HEK293 (cell line): ENCODE measurements around the gene MYO3A.

ENCODE experiments used
- CTCF ChIA-PET: fragments of 350-600 bp; formaldehyde crosslinking; extraction: SDS; loops from one replicate; lab custom pipeline; 2021; ENCODE audit warnings: antibody characterized with exemption; lab: Yijun Ruan, JAX
- POLR2A ChIA-PET: fragments of 300-600 bp; formaldehyde crosslinking; extraction: SDS; loops from one replicate; lab custom pipeline; 2020; ENCODE audit warnings: antibody characterized with exemption, inconsistent platforms; lab: Yijun Ruan, JAX
- H3K27ac ChIP-seq: fragments of 200-500 bp; sonication (Bioruptor generic); 2 replicates; pipeline ENCODE4 v1.5.1; 2014; ENCODE audit warnings: low read depth, low read length, control low read depth, inconsistent platforms; ENCODE audit errors: extremely low read depth
- H3K36me3 ChIP-seq, 2 experiments: fragments of 200-500 bp in 1 of 2; sonication (Bioruptor generic) in 1 of 2; 1 replicate in 1 of 2; 2 replicates in 1 of 2; pipeline ENCODE4 v1.5.1; 2014 to 2017; ENCODE audit warnings: inconsistent platforms in 2 of 2, low read length in 2 of 2; ENCODE audit not compliant: control insufficient read depth in 2 of 2, insufficient read depth in 1 of 2
- H3K4me1 ChIP-seq: fragments of 200-500 bp; sonication (Bioruptor generic); 2 replicates; pipeline ENCODE4 v1.5.1; 2014; ENCODE audit warnings: mild to moderate bottlenecking, low read length, inconsistent platforms; ENCODE audit not compliant: control insufficient read depth, insufficient read depth
- H3K4me3 ChIP-seq: 2 replicates; pipeline ENCODE4 v1.5.1; 2011; ENCODE audit warnings: low read depth, mild to moderate bottlenecking, control low read depth, low read length, moderate library complexity
- H3K9me3 ChIP-seq: fragments of 200-500 bp; sonication (Bioruptor generic); 2 replicates; pipeline ENCODE4 v1.5.1; 2014; ENCODE audit warnings: low read depth, low read length, inconsistent platforms; ENCODE audit not compliant: control insufficient read depth, insufficient read depth
- GLIS2 ChIP-seq: fragments of 450-650 bp; formaldehyde crosslinking; IDR thresholded peaks from 2 replicates; pipeline ENCODE4 v1.5.1; 2016; ENCODE audit warnings: missing biosample characterization, missing genetic modification characterization
- HIC1 ChIP-seq: fragments of 450-650 bp; formaldehyde crosslinking; IDR thresholded peaks from 2 replicates; pipeline ENCODE4 v1.5.1; 2016; ENCODE audit warnings: missing biosample characterization, missing genetic modification characterization
- INSM2 ChIP-seq: fragments of 450-650 bp; formaldehyde crosslinking; IDR thresholded peaks from 2 replicates; pipeline ENCODE4 v1.5.1; 2016; ENCODE audit warnings: missing biosample characterization, missing genetic modification characterization
- KLF1 ChIP-seq: fragments of 450-650 bp; formaldehyde crosslinking; IDR thresholded peaks from 2 replicates; pipeline ENCODE4 v1.5.1; 2016; ENCODE audit warnings: missing biosample characterization, missing genetic modification characterization
- KLF7 ChIP-seq: fragments of 450-650 bp; formaldehyde crosslinking; IDR thresholded peaks from 2 replicates; pipeline ENCODE4 v1.5.1; 2016; ENCODE audit warnings: missing biosample characterization, missing genetic modification characterization, borderline replicate concordance
- OSR2 ChIP-seq: fragments of 450-650 bp; formaldehyde crosslinking; IDR thresholded peaks from 2 replicates; pipeline ENCODE4 v1.5.1; 2016; ENCODE audit warnings: missing biosample characterization, missing genetic modification characterization
- PBX3 ChIP-seq: sonication (generic); formaldehyde crosslinking; IDR thresholded peaks from 2 replicates; pipeline ENCODE4 v1.8.1; 2022; ENCODE audit warnings: mild to moderate bottlenecking, moderate library complexity, missing genetic modification reagents
- PRDM1 ChIP-seq: fragments of 450-650 bp; formaldehyde crosslinking; IDR thresholded peaks from 2 replicates; pipeline ENCODE4; 2016; ENCODE audit warnings: missing biosample characterization, missing genetic modification characterization
- REST ChIP-seq: fragments of 450-650 bp; formaldehyde crosslinking; IDR thresholded peaks from 2 replicates; pipeline ENCODE4 v1.5.1; 2016; ENCODE audit warnings: missing biosample characterization, missing genetic modification characterization
- SP3 ChIP-seq: fragments of 450-650 bp; formaldehyde crosslinking; IDR thresholded peaks from 2 replicates; pipeline ENCODE4 v1.5.1; 2016; ENCODE audit warnings: missing biosample characterization, missing genetic modification characterization
- ZBTB20 ChIP-seq: fragments of 450-650 bp; formaldehyde crosslinking; IDR thresholded peaks from 2 replicates; pipeline ENCODE4 v1.5.1; 2016; ENCODE audit warnings: missing biosample characterization, missing genetic modification characterization
- ZBTB26 ChIP-seq: fragments of 450-650 bp; formaldehyde crosslinking; optimal IDR thresholded peaks from 2 replicates; pipeline ENCODE3; 2016; ENCODE audit warnings: missing biosample characterization, mild to moderate bottlenecking, missing genetic modification characterization
- ZEB2 ChIP-seq: fragments of 450-650 bp; formaldehyde crosslinking; IDR thresholded peaks from 2 replicates; pipeline ENCODE4 v1.5.1; 2016; ENCODE audit warnings: missing biosample characterization, missing genetic modification characterization
- ZFP41 ChIP-seq: fragments of 450-650 bp; formaldehyde crosslinking; IDR thresholded peaks from 2 replicates; pipeline ENCODE4 v1.5.1; 2016; ENCODE audit warnings: missing biosample characterization, missing genetic modification characterization, borderline replicate concordance
- ZFP69B ChIP-seq: fragments of 450-650 bp; formaldehyde crosslinking; IDR thresholded peaks from 2 replicates; pipeline ENCODE4 v1.5.1; 2016; ENCODE audit warnings: missing biosample characterization, missing genetic modification characterization
- ZNF148 ChIP-seq: fragments of 450-650 bp; formaldehyde crosslinking; IDR thresholded peaks from 2 replicates; pipeline ENCODE4 v1.5.0; 2017; ENCODE audit warnings: missing biosample characterization, missing genetic modification characterization, borderline replicate concordance
- ZNF2 ChIP-seq: fragments of 450-650 bp; formaldehyde crosslinking; IDR thresholded peaks from 2 replicates; pipeline ENCODE4 v1.5.1; 2016; ENCODE audit warnings: missing biosample characterization, missing genetic modification characterization
- ZNF248 ChIP-seq: fragments of 450-650 bp; formaldehyde crosslinking; IDR thresholded peaks from 2 replicates; pipeline ENCODE4 v1.5.1; 2017; ENCODE audit warnings: missing biosample characterization, missing genetic modification characterization
- ZNF335 ChIP-seq: fragments of 450-650 bp; formaldehyde crosslinking; conservative IDR thresholded peaks from 2 replicates; pipeline ENCODE4 v1.5.1; 2016; ENCODE audit warnings: missing biosample characterization, missing genetic modification characterization
- ZNF341 ChIP-seq: fragments of 450-650 bp; formaldehyde crosslinking; IDR thresholded peaks from 2 replicates; pipeline ENCODE4; 2016; ENCODE audit warnings: low read depth, missing biosample characterization, missing genetic modification characterization
- ZNF530 ChIP-seq: fragments of 450-650 bp; formaldehyde crosslinking; IDR thresholded peaks from 2 replicates; pipeline ENCODE4 v1.5.1; 2016; ENCODE audit warnings: low read depth, missing biosample characterization, missing genetic modification characterization
- ZNF555 ChIP-seq: fragments of 450-650 bp; formaldehyde crosslinking; conservative IDR thresholded peaks from 2 replicates; pipeline ENCODE4 v1.5.1; 2017; ENCODE audit warnings: missing biosample characterization, mild to moderate bottlenecking, missing genetic modification characterization, inconsistent platforms
- ZNF600 ChIP-seq: fragments of 450-650 bp; formaldehyde crosslinking; IDR thresholded peaks from 2 replicates; pipeline ENCODE4 v1.5.1; 2016; ENCODE audit warnings: missing biosample characterization, missing genetic modification characterization
- ZNF629 ChIP-seq: fragments of 450-650 bp; formaldehyde crosslinking; IDR thresholded peaks from 2 replicates; pipeline ENCODE4 v1.5.1; 2017; ENCODE audit warnings: missing biosample characterization, missing genetic modification characterization
- ZNF670 ChIP-seq: fragments of 450-650 bp; formaldehyde crosslinking; IDR thresholded peaks from 2 replicates; pipeline ENCODE4 v1.5.1; 2016; ENCODE audit warnings: missing biosample characterization, missing genetic modification characterization, low read depth
- ZNF785 ChIP-seq: fragments of 450-650 bp; formaldehyde crosslinking; IDR thresholded peaks from 2 replicates; pipeline ENCODE4 v1.5.1; 2016; ENCODE audit warnings: missing biosample characterization, missing genetic modification characterization

The MYO3A gene

GRCh38 chr10:26215935-26216584 is 282.0 kb downstream of the MYO3A start:
- peak overlapping the region; percentile 23 for H3K4me3 ChIP-seq
- ChIA-PET CTCF (interaction anchor here (0.7 kb wide), 1 partner anchor 27 kb away, joined by 5 read pairs; no protein-coding TSS in a partner anchor), POLR2A (no interaction called here)
- peaks cover 6% of the 10 kb centered on the region; the same call in 1 of the 2 replicates for H3K4me1 ChIP-seq
- H3K36me3 ChIP-seq = no peaks in the 10 kb centered on the region
- no peaks in the 10 kb centered on the region for H3K9me3 ChIP-seq
- H3K27ac ChIP-seq = no peak overlapping the region
- TF ChIP-seq ZNF629 (tag by site-specific recombination) (no peak), GLIS2 (tag by site-specific recombination) (peak; percentile 42; the same call in 1 of the 2 replicates), KLF1 (tag by site-specific recombination) (no peak), ZNF2 (tag by site-specific recombination) (no peak), ZEB2 (0 out of 2 replicates have a peak, but pooled peaks have one; percentile 42), ZNF335 (tag by site-specific recombination) (peak; percentile 84), SP3 (tag by site-specific recombination) (0 out of 2 replicates have a peak, but pooled peaks have one; percentile 22), KLF7 (tag by site-specific recombination) (no peak), OSR2 (tag by site-specific recombination) (no peak), ZNF785 (no peak), ZNF530 (tag by site-specific recombination) (no peak), PRDM1 (tag by site-specific recombination) (no peak), ZNF555 (tag by site-specific recombination) (no peak), ZNF148 (no peak), INSM2 (tag by site-specific recombination) (no peak), ZNF670 (tag by site-specific recombination) (no peak), ZNF341 (tag by site-specific recombination) (peak; percentile 68; the same call in 1 of the 2 replicates), ZBTB26 (tag by site-specific recombination) (peak; percentile 84), PBX3 (CRISPR knock-in tag) (peak; percentile 21), ZFP69B (0 out of 2 replicates have a peak, but pooled peaks have one; percentile 18), HIC1 (tag by site-specific recombination) (no peak), ZNF600 (tag by site-specific recombination) (peak; percentile 48; the same call in 1 of the 2 replicates), ZNF248 (tag by site-specific recombination) (no peak), REST (tag by site-specific recombination) (peak; percentile 99), ZFP41 (tag by site-specific recombination) (no peak), ZBTB20 (tag by site-specific recombination) (peak; percentile 62; the same call in 1 of the 2 replicates)
